PC-9 (cell line): ENCODE measurements around the gene SCN1B. TPM values are rescaled to one million over a fixed set of nuclear protein-coding genes. Genes with fewer than 3 reads are reported as not detected.

ENCODE experiments used
- Bru-seq: library from RNA; stranded (reverse); fragments of 400-500 nt; gene quantifications from one replicate; lab custom pipeline; 2021; lab: Mats Ljungman, UMichigan
- BruChase-seq, 2 experiments: library from RNA; stranded (reverse); fragments of 400-500 nt; gene quantifications; one replicate each; lab custom pipeline; 2021; lab: Mats Ljungman, UMichigan
- BruUV-seq: library from RNA; stranded (reverse); fragments of 400-500 nt; replicated peaks from 2 replicates; lab custom pipeline; 2021; lab: Mats Ljungman, UMichigan
- CTCF ChIA-PET: fragments of 300-600 bp; sonication (Branson Sonifier 250); formaldehyde crosslinking; loops from one replicate; lab custom pipeline; 2022; ENCODE audit warnings: antibody characterized with exemption; lab: Charles Lee
- POLR2A ChIA-PET: fragments of 300-600 bp; sonication (Branson Sonifier 250); formaldehyde crosslinking; loops from one replicate; lab custom pipeline; 2022; ENCODE audit warnings: antibody characterized with exemption; ENCODE audit not compliant: unreplicated experiment; lab: Charles Lee
- DNase-seq, 2 experiments: peaks; one replicate each; pipeline versions ENCODE4 v3.0.0 to v3.0.0-alpha.2; 2015 to 2022; ENCODE audit warnings: mixed read lengths in 1 of 2
- H2AFZ ChIP-seq: fragments of 200-600 bp; sonication (generic); 2 replicates; pipeline ENCODE4 v1.8.1; 2017; ENCODE audit warnings: antibody characterized with exemption
- H3F3A ChIP-seq: fragments of 200-600 bp; sonication (generic); 2 replicates; pipeline ENCODE4 v1.8.1; 2017; ENCODE audit warnings: antibody characterized with exemption, mild to moderate bottlenecking, low read depth; ENCODE audit not compliant: insufficient read depth
- H3K27ac ChIP-seq: fragments of 200-600 bp; sonication (generic); 2 replicates; pipeline ENCODE4 v1.6.1; 2016; ENCODE audit warnings: mixed run types
- H3K27me3 ChIP-seq: fragments of 200-600 bp; sonication (generic); 2 replicates; pipeline ENCODE4 v1.6.1; 2016; ENCODE audit warnings: low read depth, mixed run types; ENCODE audit not compliant: insufficient read depth
- H3K36me3 ChIP-seq: fragments of 200-600 bp; sonication (generic); 2 replicates; pipeline ENCODE4 v1.6.1; 2016; ENCODE audit warnings: low read depth, mixed run types
- H3K4me1 ChIP-seq: fragments of 200-600 bp; sonication (generic); replicated peaks from 2 replicates; pipeline ENCODE4 v1.6.1; 2016; ENCODE audit warnings: mixed run types; ENCODE audit not compliant: insufficient read depth
- H3K4me2 ChIP-seq: fragments of 200-600 bp; sonication (generic); 2 replicates; pipeline ENCODE4 v1.6.1; 2017; ENCODE audit warnings: mixed run types
- H3K4me3 ChIP-seq: fragments of 200-600 bp; sonication (generic); 2 replicates; pipeline ENCODE4 v1.6.1; 2016; ENCODE audit warnings: mixed run types
- H3K79me2 ChIP-seq: fragments of 200-600 bp; sonication (generic); 2 replicates; pipeline ENCODE4 v1.6.1; 2017; ENCODE audit warnings: low read depth, mixed run types
- H3K9me2 ChIP-seq: fragments of 200-600 bp; sonication (generic); 2 replicates; pipeline ENCODE4 v1.8.1; 2017; ENCODE audit warnings: mild to moderate bottlenecking; ENCODE audit not compliant: insufficient read depth
- H3K9me3 ChIP-seq: fragments of 200-600 bp; sonication (generic); 2 replicates; pipeline ENCODE4 v1.8.1; 2016; ENCODE audit warnings: low read depth; ENCODE audit not compliant: insufficient read depth
- H4K20me1 ChIP-seq: fragments of 200-600 bp; sonication (generic); 2 replicates; pipeline ENCODE4 v1.8.1; 2017; ENCODE audit not compliant: insufficient read depth
- EZH2 ChIP-seq: fragments of 200-600 bp; sonication (generic); IDR thresholded peaks from 2 replicates; pipeline ENCODE4 v1.8.0; 2017; ENCODE audit warnings: antibody characterized with exemption, low read depth
- intact Hi-C: fragments of 100-400 bp; cut with micrococcal nuclease; formaldehyde crosslinking; loops from one replicate; pipeline ENCODE4 v1.10.0; 2022; ENCODE audit not compliant: unreplicated experiment
- long read RNA-seq: library from polyadenylated mRNA; stranded (forward); transcript quantifications from one replicate; pipeline ENCODE4 v2.0.0, GENCODE V29; 2022
- total RNA-seq: library from RNA; stranded (reverse); gene quantifications from 2 replicates; pipeline ENCODE4 v1.2.3, GENCODE V29; 2021
- TF ChIP-seq, protein P1 (sequence below): fragments of 200-600 bp; sonication (generic); conservative IDR thresholded peaks from 2 replicates; pipeline ENCODE4 v1.6.1; 2017; ENCODE audit warnings: mixed run types, antibody characterized with exemption, mild to moderate bottlenecking, moderate library complexity

The SCN1B gene
- total RNA-seq (2.4 and 3.0 TPM in 2 replicates), Bru-seq, nascent RNA (percentile 14 among the genes with signal in this experiment), BruChase-seq, experiment 1, labeled RNA remaining after a 2-hour chase (percentile 28 among the genes with signal in this experiment), BruChase-seq, experiment 2, labeled RNA remaining after a 6-hour chase (percentile 18 among the genes with signal in this experiment)
- long read RNA-seq, partial matches to known transcripts, result 0 of 2 reads
- long read RNA-seq, other reads (novel, unspliced or antisense), result 1 of 2 reads

DNA sequence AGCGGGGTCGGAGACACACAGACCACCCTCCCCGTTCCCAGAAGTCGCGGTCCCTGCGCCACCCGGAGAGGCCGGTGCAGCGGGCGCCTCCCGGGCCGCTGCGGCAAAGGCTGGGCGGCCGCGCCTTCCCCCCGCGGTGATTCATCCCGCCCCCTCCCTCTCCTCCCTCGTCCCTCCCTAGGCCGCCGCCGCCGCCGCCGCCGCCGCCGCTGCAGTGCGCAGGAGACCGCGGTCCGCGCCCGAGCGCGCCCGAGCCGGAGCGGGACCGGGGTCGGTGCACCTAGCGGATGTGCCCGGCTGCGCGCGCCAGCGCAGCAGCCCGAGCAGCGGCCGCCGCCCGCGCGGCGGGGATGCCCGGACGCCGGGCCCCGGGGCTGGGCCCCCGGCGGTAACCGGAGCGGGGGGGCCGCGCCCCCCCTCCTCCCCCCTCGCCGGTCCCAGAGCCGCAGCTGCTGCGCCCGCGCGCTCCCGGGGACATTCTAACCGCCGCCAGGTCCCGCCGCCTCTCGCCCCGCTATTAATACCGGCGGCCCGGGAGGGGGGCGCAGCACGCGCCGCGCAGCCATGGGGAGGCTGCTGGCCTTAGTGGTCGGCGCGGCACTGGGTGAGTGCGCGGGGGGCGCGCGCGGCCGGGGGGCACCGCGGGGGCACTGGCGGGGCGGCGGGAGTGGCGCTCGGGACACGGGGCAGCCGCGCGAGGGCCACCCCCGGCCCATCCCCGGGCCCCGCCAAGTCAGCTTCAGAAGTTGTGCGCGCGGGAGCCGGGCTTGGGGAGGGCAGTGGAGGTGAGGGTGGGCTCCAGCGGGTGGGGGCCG lies at the start of gene SCN1B:
Gene SCN1B, plus strand, starts transcription at position 214 of the 815 bp plus-strand sequence. Its CDS starts 351 bp downstream, at position 565.
- DNase-seq, result peak; percentile 43 to 74
- peaks cover 23% of the 10 kb centered on the region for H3F3A ChIP-seq
- H3K9me2 ChIP-seq, result no peaks in the 10 kb centered on the region
- H2AFZ ChIP-seq, result peak within 1 kb of the TSS; percentile 65; the same call in 1 of the 2 replicates
- H3K4me3 ChIP-seq, result peak within 1 kb of the TSS; percentile 46; the same call in 1 of the 2 replicates
- H4K20me1 ChIP-seq, result no peaks in the 10 kb centered on the region
- H3K79me2 ChIP-seq, result no peaks in the 10 kb centered on the region
- H3K27me3 ChIP-seq, result peaks cover 21% of the 10 kb centered on the region
- H3K9me3 ChIP-seq, result no peaks in the 10 kb centered on the region
- no peak for TF ChIP-seq EZH2
- TF ChIP-seq, protein P1, sequence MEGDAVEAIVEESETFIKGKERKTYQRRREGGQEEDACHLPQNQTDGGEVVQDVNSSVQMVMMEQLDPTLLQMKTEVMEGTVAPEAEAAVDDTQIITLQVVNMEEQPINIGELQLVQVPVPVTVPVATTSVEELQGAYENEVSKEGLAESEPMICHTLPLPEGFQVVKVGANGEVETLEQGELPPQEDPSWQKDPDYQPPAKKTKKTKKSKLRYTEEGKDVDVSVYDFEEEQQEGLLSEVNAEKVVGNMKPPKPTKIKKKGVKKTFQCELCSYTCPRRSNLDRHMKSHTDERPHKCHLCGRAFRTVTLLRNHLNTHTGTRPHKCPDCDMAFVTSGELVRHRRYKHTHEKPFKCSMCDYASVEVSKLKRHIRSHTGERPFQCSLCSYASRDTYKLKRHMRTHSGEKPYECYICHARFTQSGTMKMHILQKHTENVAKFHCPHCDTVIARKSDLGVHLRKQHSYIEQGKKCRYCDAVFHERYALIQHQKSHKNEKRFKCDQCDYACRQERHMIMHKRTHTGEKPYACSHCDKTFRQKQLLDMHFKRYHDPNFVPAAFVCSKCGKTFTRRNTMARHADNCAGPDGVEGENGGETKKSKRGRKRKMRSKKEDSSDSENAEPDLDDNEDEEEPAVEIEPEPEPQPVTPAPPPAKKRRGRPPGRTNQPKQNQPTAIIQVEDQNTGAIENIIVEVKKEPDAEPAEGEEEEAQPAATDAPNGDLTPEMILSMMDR, result no peak
- intact Hi-C loops, result no loop called here
- ChIA-PET POLR2A (no interaction called here), CTCF (no interaction called here)
- BruUV-seq, result no TSS peak
- no peak within 1 kb of the TSS for H3K27ac ChIP-seq
- no peaks in the 10 kb centered on the region for H3K36me3 ChIP-seq
- peaks cover 12% of the 10 kb centered on the region; the same call in 1 of the 2 replicates for H3K4me1 ChIP-seq
- H3K4me2 ChIP-seq, result peak within 1 kb of the TSS; percentile 77

- Histone ChIP-seq H4K20me1 (no peaks in the 10 kb centered on the region), H3F3A (0 out of 2 replicates have a peak, but pooled peaks cover 8% of the 10 kb centered on the region), H3K4me1 (no peaks in the 10 kb centered on the region), H3K4me3 (no peak overlapping the region), H3K9me2 (no peaks in the 10 kb centered on the region), H3K4me2 (no peak overlapping the region), H2AFZ (0 out of 2 replicates have a peak overlapping the region, but pooled peaks have one; percentile 35), H3K36me3 (no peaks in the 10 kb centered on the region), H3K27ac (no peak overlapping the region), H3K27me3 (peaks cover 28% of the 10 kb centered on the region; the same call in 1 of the 2 replicates), H3K9me3 (no peaks in the 10 kb centered on the region), H3K79me2 (no peaks in the 10 kb centered on the region)
- POLR2A ChIA-PET, result no interaction called here
- CTCF ChIA-PET, result no interaction called here
- TF ChIP-seq, protein P1, result no peak
- no peak for TF ChIP-seq EZH2
- BruUV-seq, result no TSS peak
- intact Hi-C loops, result no loop called here
- no peak for DNase-seq
Observed at GRCh38 chr19:34982275-34982674, 48.0 kb upstream of the SCN1B start.

GRCh38 chr19:34983786-34984185 lies 46.5 kb upstream of the SCN1B start:
- ChIA-PET CTCF (no interaction called here), POLR2A (interaction anchor here (0.7 kb wide), 1 partner anchor 18 kb away, joined by 3 read pairs; no protein-coding TSS in a partner anchor)
- H3K79me2 ChIP-seq, result no peaks in the 10 kb centered on the region
- H3K27me3 ChIP-seq, result peaks cover 25% of the 10 kb centered on the region; the same call in 1 of the 2 replicates
- no peaks in the 10 kb centered on the region for H3K9me2 ChIP-seq
- no peaks in the 10 kb centered on the region for H3K36me3 ChIP-seq
- no peak overlapping the region for H2AFZ ChIP-seq
- H3K4me2 ChIP-seq, result no peak overlapping the region
- DNase-seq, result no peak
- no peaks in the 10 kb centered on the region for H4K20me1 ChIP-seq
- no peaks in the 10 kb centered on the region for H3K4me1 ChIP-seq
- H3K4me3 ChIP-seq, result no peak overlapping the region
- no peak overlapping the region for H3K27ac ChIP-seq
- BruUV-seq, result no TSS peak
- no peak for TF ChIP-seq EZH2
- TF ChIP-seq, protein P1, result no peak
- no peaks in the 10 kb centered on the region for H3K9me3 ChIP-seq
- intact Hi-C loops, result no loop called here
- H3F3A ChIP-seq, result 0 out of 2 replicates have a peak, but pooled peaks cover 8% of the 10 kb centered on the region
